COLO668 (cell line): Measurements from ENCODE around the gene WDR87.
"Not testable (repeated sequence)": the region's sequence is repeated elsewhere in the genome, so short reads cannot be mapped to it uniquely, and the experiment has no call there.

Experiments used
- DNase-seq: peaks from one replicate; lab custom pipeline; 2025; ENCODE audit not compliant: unreplicated experiment; lab: John Stamatoyannopoulos, UW

Gene WDR87

GRCh38 chr19:37893845-37894575 lies 12.4 kb downstream of the WDR87 start:
- DNase-seq: peak; percentile 63

DNA sequence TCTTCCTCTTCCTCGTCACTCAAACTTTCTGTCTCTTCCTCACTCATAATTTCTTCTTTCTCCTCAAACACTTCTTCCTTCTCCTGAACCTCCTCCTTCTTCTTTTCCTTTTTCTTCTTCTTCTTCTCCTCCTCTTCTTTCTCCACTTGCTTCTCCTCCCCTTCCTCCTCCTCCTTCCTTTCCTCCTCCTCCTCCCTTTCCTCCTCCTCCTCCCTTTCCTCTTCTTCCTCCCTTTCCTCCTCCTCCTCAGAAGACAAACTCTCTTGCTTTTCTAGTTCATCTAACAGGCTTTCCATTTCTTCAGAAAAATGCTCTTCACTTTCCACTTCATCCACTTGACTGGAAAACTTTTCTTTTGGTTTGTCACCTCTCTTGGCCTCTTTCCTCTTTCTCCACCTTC lies 19.8 kb downstream of the WDR87 start:
- DNase-seq: no peak

GRCh38 chr19:37885392-37885791 lies 21.0 kb downstream of the WDR87 start:
- DNase-seq: no peak

DNA sequence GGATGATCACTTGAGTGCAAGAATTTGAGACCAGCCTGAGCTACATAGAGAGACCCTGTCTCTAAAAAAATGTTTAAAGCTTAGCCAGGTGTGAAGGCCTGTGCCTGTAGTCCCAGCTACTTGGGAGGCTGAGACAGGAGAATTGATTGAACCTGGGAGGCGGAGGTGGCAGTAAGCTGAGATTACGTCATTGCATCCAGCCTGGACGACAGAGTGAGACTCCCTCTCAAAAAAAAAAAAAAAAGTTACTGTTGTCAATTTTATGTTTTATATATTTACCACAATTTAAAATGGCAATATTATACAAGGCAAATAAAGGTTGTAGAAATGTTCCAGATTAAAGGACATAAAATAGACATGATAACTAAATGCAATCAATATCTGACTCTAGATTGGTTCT lies 29.2 kb downstream of the WDR87 start:
- DNase-seq: no peak

GRCh38 chr19:37876032-37876431 lies 30.4 kb downstream of the WDR87 start:
- DNase-seq: no peak

DNA sequence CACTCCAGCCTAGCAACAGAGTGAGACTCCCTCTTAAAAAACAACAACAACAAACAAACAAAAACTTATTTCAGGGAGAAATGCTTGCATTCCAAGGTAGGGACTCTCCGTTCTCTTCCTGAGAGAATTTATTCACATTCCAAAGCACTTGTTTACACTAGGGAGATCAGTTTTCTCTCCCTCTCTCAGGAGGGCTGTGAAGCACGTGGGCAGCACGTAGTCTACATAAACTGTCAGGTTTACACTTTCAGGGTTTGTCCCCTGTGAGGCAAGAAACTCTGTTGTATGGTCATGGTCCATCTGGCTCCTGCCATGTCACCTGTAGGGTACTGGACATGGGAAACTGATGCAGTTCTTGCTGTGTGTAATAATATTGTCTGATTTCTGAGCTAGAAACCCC lies 31.6 kb downstream of the WDR87 start:
- peak; percentile 2 for DNase-seq

DNA sequence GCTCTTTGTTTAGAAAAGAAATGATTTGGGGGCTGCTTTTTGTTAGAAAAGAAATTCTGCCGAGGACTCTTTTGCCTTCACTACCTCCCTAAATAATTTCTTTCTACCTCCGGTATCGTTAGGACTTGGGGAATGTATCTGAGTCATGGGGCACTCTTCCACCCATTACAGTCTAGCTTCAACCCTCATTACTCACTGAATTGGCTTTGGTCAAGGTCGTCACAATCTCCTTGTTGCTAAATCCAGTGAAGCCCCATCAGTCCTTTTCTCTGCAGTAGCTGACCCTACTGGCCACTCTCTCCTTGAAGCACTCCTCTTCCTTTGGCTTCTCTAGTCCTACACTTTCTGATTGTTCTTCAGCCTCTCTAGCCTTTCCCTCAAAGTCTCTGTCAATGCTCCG lies 34.0 kb downstream of the WDR87 start:
- no peak for DNase-seq

DNA sequence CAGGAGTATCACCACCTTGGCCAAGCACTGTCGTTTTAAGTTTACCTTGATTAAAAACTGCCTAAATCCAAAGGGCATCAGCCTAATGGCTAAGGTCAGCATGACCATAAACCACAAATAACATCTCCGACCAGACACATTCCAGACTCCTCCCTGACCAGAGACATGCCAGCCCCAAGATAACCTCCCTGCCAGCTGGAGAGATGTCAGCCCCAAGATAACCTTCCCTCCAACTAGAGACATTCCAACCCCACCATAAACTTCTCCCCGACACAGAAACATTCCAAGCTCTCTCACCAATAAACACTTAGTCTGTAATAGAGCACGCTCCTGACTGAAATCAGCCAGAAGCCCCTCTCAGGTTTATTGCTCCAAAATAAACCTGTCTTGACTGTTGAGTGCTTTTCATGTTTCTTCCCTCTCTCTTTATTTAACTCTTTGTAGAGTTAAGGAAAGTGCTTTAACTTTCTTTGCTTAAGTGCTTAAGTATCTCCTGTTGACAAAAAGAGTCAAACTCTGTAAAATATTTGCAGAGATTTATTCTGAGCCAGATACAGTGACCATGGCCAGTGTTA lies 36.5 kb downstream of the WDR87 start:
- no peak for DNase-seq

GRCh38 chr19:37867831-37868230 lies 38.6 kb downstream of the WDR87 start:
- DNase-seq: no peak

DNA sequence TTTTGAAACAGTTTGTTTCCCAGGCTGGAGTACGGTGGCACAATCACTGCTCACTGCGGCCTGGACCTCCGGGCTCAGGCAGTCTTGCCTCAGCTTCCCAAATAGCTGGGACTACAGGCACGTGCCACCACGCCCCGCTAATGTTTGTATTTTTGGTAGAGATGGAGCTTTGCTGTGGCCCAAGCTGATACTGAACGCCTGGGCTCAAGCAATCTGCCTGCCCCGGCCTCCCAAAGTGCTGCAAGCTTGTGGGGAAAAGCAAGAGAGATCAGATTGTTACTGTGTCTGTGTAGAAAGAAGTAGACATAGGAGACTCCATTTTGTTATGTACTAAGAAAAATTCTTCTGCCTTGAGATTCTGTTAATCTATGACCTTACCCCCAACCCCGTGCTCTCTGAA lies 40.5 kb downstream of the WDR87 start:
- DNase-seq: not testable (repeated sequence)

GRCh38 chr19:37864501-37864900 lies 41.9 kb downstream of the WDR87 start:
- no peak for DNase-seq

DNA sequence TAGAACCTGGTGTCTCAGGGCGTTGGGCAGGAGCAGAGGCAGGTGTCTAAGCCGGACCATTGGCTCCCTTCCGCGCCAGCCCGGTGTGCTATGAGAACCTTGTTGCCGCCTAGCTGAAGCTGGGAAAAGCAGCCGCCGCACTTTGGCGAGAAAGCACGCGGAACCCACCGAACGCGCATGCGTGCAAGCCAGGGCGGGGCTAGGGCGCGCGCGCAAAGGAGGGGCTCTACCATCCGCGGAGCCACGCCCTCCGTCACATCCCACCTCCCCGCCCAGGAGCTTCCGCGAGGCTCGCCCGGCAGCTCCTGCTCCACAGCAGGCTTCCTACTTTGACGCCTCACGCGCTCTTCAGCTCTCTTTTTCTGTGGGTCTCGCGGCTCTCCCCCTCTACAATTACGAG lies 51.3 kb downstream of the WDR87 start:
- DNase-seq: no peak

DNA sequence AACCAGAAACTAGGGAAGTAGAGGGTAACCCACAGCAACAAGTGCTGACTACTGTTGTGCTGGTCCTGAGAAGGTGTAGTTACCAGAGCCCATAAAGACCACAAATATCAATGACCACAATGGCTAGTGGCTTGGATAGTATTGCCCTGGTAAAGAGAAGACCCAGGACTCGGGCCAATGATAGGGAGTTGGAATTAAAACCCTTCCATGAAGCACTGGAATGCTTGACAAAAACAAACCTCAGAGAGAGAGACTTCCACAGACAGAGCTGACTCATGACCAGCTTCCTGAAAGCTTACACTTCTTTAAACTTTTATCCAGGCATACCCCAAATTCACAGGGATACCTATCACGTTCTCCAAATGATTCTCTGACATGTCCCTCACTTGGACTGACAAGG lies 60.5 kb downstream of the WDR87 start:
- no peak for DNase-seq
